HAP-1 (cell line): ENCODE data around the gene C7orf57.
"Not testable (repeated sequence)": the region's sequence is repeated elsewhere in the genome, so short reads cannot be mapped to it uniquely, and the experiment has no call there.

ENCODE experiments used
- DNase-seq, 2 experiments: peaks; one replicate each; pipeline ENCODE4 v3.0.0-alpha.2; 2016 to 2020; ENCODE audit warnings: low spot score in 2 of 2
- H3K27me3 ChIP-seq: fragments of 250-450 bp; sonication (Bioruptor Pico); 2 replicates; pipeline ENCODE4 v1.5.1; 2020; ENCODE audit warnings: low read depth, mild to moderate bottlenecking, moderate library complexity
- H3K36me3 ChIP-seq: fragments of 250-450 bp; sonication (Bioruptor Pico); replicated peaks from 2 replicates; pipeline ENCODE4 v1.5.1; 2020; ENCODE audit warnings: mild to moderate bottlenecking
- H3K4me1 ChIP-seq: fragments of 250-450 bp; sonication (Bioruptor Pico); 2 replicates; pipeline ENCODE4 v1.5.1; 2020; ENCODE audit warnings: mild to moderate bottlenecking
- H3K4me3 ChIP-seq: fragments of 250-450 bp; sonication (Bioruptor Pico); 2 replicates; pipeline ENCODE4 v1.5.1; 2020; ENCODE audit warnings: mild to moderate bottlenecking, moderate library complexity
- H3K9me3 ChIP-seq: fragments of 250-450 bp; sonication (Bioruptor Pico); 2 replicates; pipeline ENCODE4 v1.5.1; 2020; ENCODE audit warnings: mild to moderate bottlenecking, moderate library complexity
- in situ Hi-C: fragments of 300-500 bp; cut with MboI; formaldehyde crosslinking; loops from 3 replicates; pipeline ENCODE4 v1.14.3; 2020; ENCODE audit warnings: low sequenced_read_pairs, inconsistent platforms, mixed read lengths

C7orf57 gene

GRCh38 chr7:48042636-48043035 lies 7.3 kb downstream of the C7orf57 start:
- Histone ChIP-seq H3K27me3 (no peaks in the 10 kb centered on the region), H3K4me3 (no peak overlapping the region), H3K4me1 (no peaks in the 10 kb centered on the region), H3K9me3 (no peaks in the 10 kb centered on the region), H3K36me3 (no peaks in the 10 kb centered on the region)
- in situ Hi-C loops = no loop called here
- no peak for DNase-seq

- no peak for DNase-seq
- H3K27me3 ChIP-seq = no peaks in the 10 kb centered on the region
- no peak overlapping the region for H3K4me3 ChIP-seq
- no peaks in the 10 kb centered on the region for H3K9me3 ChIP-seq
- no peaks in the 10 kb centered on the region for H3K36me3 ChIP-seq
- H3K4me1 ChIP-seq = no peaks in the 10 kb centered on the region
- in situ Hi-C loops = no loop called here
Measured at GRCh38 chr7:48045195-48045765, 9.9 kb downstream of the C7orf57 start.

- Histone ChIP-seq H3K9me3 (no peaks in the 10 kb centered on the region), H3K4me1 (no peaks in the 10 kb centered on the region), H3K4me3 (no peak overlapping the region), H3K36me3 (no peaks in the 10 kb centered on the region), H3K27me3 (no peaks in the 10 kb centered on the region)
- no peak for DNase-seq
- in situ Hi-C loops = no loop called here
Measured at GRCh38 chr7:48046458-48046857, 11.1 kb downstream of the C7orf57 start.

GRCh38 chr7:48048113-48048512 lies 12.8 kb downstream of the C7orf57 start:
- Histone ChIP-seq H3K4me1 (no peaks in the 10 kb centered on the region), H3K27me3 (no peaks in the 10 kb centered on the region), H3K9me3 (no peaks in the 10 kb centered on the region), H3K4me3 (no peak overlapping the region), H3K36me3 (no peaks in the 10 kb centered on the region)
- no peak for DNase-seq
- in situ Hi-C loops = no loop called here

- Histone ChIP-seq H3K4me1 (no peaks in the 10 kb centered on the region), H3K9me3 (no peaks in the 10 kb centered on the region), H3K4me3 (no peak overlapping the region), H3K27me3 (no peaks in the 10 kb centered on the region), H3K36me3 (no peaks in the 10 kb centered on the region)
- in situ Hi-C loops = no loop called here
- no peak for DNase-seq
Measured at GRCh38 chr7:48049850-48050249, 14.5 kb downstream of the C7orf57 start.

GRCh38 chr7:48052748-48053147 lies 17.4 kb downstream of the C7orf57 start:
- Histone ChIP-seq H3K9me3 (no peaks in the 10 kb centered on the region), H3K36me3 (no peaks in the 10 kb centered on the region), H3K27me3 (no peaks in the 10 kb centered on the region), H3K4me3 (no peak overlapping the region), H3K4me1 (no peaks in the 10 kb centered on the region)
- in situ Hi-C loops = no loop called here
- DNase-seq = no peak

- in situ Hi-C loops = no loop called here
- H3K27me3 ChIP-seq = no peaks in the 10 kb centered on the region
- H3K4me1 ChIP-seq = no peaks in the 10 kb centered on the region
- DNase-seq = no peak
- no peaks in the 10 kb centered on the region for H3K36me3 ChIP-seq
- no peaks in the 10 kb centered on the region for H3K9me3 ChIP-seq
- no peak overlapping the region for H3K4me3 ChIP-seq
Measured at GRCh38 chr7:48053736-48054135, 18.4 kb downstream of the C7orf57 start.

GRCh38 chr7:48058990-48059389 lies 23.6 kb downstream of the C7orf57 start:
- Histone ChIP-seq H3K4me3 (no peak overlapping the region), H3K9me3 (no peaks in the 10 kb centered on the region), H3K36me3 (no peaks in the 10 kb centered on the region), H3K27me3 (no peaks in the 10 kb centered on the region), H3K4me1 (no peaks in the 10 kb centered on the region; the same call in 1 of the 2 replicates)
- DNase-seq = no peak
- in situ Hi-C loops = no loop called here

GRCh38 chr7:48059706-48060105 lies 24.4 kb downstream of the C7orf57 start:
- in situ Hi-C loops = no loop called here
- H3K9me3 ChIP-seq = no peaks in the 10 kb centered on the region
- no peaks in the 10 kb centered on the region for H3K36me3 ChIP-seq
- H3K4me1 ChIP-seq = no peaks in the 10 kb centered on the region; the same call in 1 of the 2 replicates
- H3K27me3 ChIP-seq = no peaks in the 10 kb centered on the region
- H3K4me3 ChIP-seq = no peak overlapping the region
- DNase-seq = no peak

GRCh38 chr7:48063985-48064384 lies 28.6 kb downstream of the C7orf57 start:
- Histone ChIP-seq H3K9me3 (no peaks in the 10 kb centered on the region), H3K4me3 (no peak overlapping the region), H3K27me3 (no peaks in the 10 kb centered on the region), H3K4me1 (no peaks in the 10 kb centered on the region; the same call in 1 of the 2 replicates), H3K36me3 (no peaks in the 10 kb centered on the region)
- in situ Hi-C loops = no loop called here
- DNase-seq = no peak

- no peaks in the 10 kb centered on the region for H3K27me3 ChIP-seq
- no peak overlapping the region for H3K4me3 ChIP-seq
- H3K4me1 ChIP-seq = no peaks in the 10 kb centered on the region; the same call in 1 of the 2 replicates
- H3K9me3 ChIP-seq = no peaks in the 10 kb centered on the region
- H3K36me3 ChIP-seq = no peaks in the 10 kb centered on the region
- no peak for DNase-seq
- in situ Hi-C loops = no loop called here
Measured at GRCh38 chr7:48067475-48067874, 32.1 kb downstream of the C7orf57 start.

GRCh38 chr7:48074204-48074654 lies 38.9 kb downstream of the C7orf57 start:
- H3K4me3 ChIP-seq = no peak overlapping the region
- DNase-seq = no peak
- H3K27me3 ChIP-seq = no peaks in the 10 kb centered on the region
- no peaks in the 10 kb centered on the region for H3K9me3 ChIP-seq
- H3K4me1 ChIP-seq = peaks cover 16% of the 10 kb centered on the region
- in situ Hi-C loops = no loop called here
- H3K36me3 ChIP-seq = no peaks in the 10 kb centered on the region

GRCh38 chr7:48077423-48077822 lies 42.1 kb downstream of the C7orf57 start:
- in situ Hi-C loops = loop anchor here (25.0 kb wide), 1 partner anchor 90 kb away; the partner anchor contains the start of gene HUS1
- H3K4me3 ChIP-seq = no peak overlapping the region

GRCh38 chr7:48078470-48078869 lies 43.1 kb downstream of the C7orf57 start:
- DNase-seq = no peak
- Histone ChIP-seq H3K36me3 (no peaks in the 10 kb centered on the region), H3K9me3 (no peaks in the 10 kb centered on the region), H3K4me3 (no peak overlapping the region), H3K27me3 (no peaks in the 10 kb centered on the region), H3K4me1 (peaks cover 13% of the 10 kb centered on the region)
- in situ Hi-C loops = loop anchor here (25.0 kb wide), 1 partner anchor 91 kb away; the partner anchor contains the start of gene HUS1

More at GRCh38 chr7:48077423-48077822, 42.1 kb downstream of the C7orf57 start:
- no peaks in the 10 kb centered on the region for H3K36me3 ChIP-seq
- DNase-seq = no peak
- H3K4me1 ChIP-seq = peaks cover 16% of the 10 kb centered on the region
- H3K27me3 ChIP-seq = no peaks in the 10 kb centered on the region
- H3K9me3 ChIP-seq = no peaks in the 10 kb centered on the region

- not testable (repeated sequence) for H3K27me3 ChIP-seq, H3K4me3 ChIP-seq, DNase-seq, H3K36me3 ChIP-seq, H3K9me3 ChIP-seq
- in situ Hi-C loops = loop anchor here (25.0 kb wide), 1 partner anchor 95 kb away; the partner anchor contains the start of gene HUS1
- H3K4me1 ChIP-seq = peaks cover 13% of the 10 kb centered on the region
Measured at GRCh38 chr7:48082378-48082777, 47.0 kb downstream of the C7orf57 start.
